Measurements from ENCODE around the gene GRM6. TPM values are rescaled to one million over a fixed set of nuclear protein-coding genes. Genes with fewer than 3 reads are reported as not detected.

GRM6 gene
- total RNA-seq, 2 donors from 2014 or later = not detected

GRCh38 chr5:178993955-178994579 is 1.1 kb downstream of the GRM6 start:
- H3K27me3 ChIP-seq = no peaks in the 10 kb centered on the region
- H3K36me3 ChIP-seq = no peaks in the 10 kb centered on the region
- DNase-seq = no peak
- no peak overlapping the region for H3K27ac ChIP-seq
- H3K9me3 ChIP-seq = no peaks in the 10 kb centered on the region
- no peak overlapping the region for H3K4me3 ChIP-seq
- intact Hi-C loops (cut with DNase I) = no loop called here
- no peak overlapping the region for H3K9ac ChIP-seq (ENCODE audit: low read depth in 2 of 2, low read length in 2 of 2)
- H3K4me1 ChIP-seq = no peaks in the 10 kb centered on the region
- no peak for TF ChIP-seq CTCF (IDR thresholded peaks at IDR 0.05)

- Histone ChIP-seq H3K9ac (ENCODE audit: low read depth in 2 of 2, low read length in 2 of 2) (no peak overlapping the region), H3K9me3 (no peaks in the 10 kb centered on the region), H3K36me3 (no peaks in the 10 kb centered on the region), H3K4me1 (no peaks in the 10 kb centered on the region), H3K4me3 (no peak overlapping the region), H3K27ac (no peak overlapping the region), H3K27me3 (no peaks in the 10 kb centered on the region)
- intact Hi-C loops (cut with DNase I) = no loop called here
- TF ChIP-seq CTCF (IDR thresholded peaks at IDR 0.05) = no peak
- DNase-seq = no peak
These were observed 1.8 kb downstream of the GRM6 start for GRCh38 chr5:178993236-178993765.

- H3K27me3 ChIP-seq = no peaks in the 10 kb centered on the region
- no peak overlapping the region for H3K27ac ChIP-seq
- no peak overlapping the region for H3K4me3 ChIP-seq
- H3K9ac ChIP-seq (ENCODE audit: low read depth in 2 of 2, low read length in 2 of 2) = no peak overlapping the region
- DNase-seq = no peak
- no peaks in the 10 kb centered on the region for H3K36me3 ChIP-seq
- intact Hi-C loops (cut with DNase I) = no loop called here
- no peak for TF ChIP-seq CTCF (IDR thresholded peaks at IDR 0.05)
- H3K4me1 ChIP-seq = no peaks in the 10 kb centered on the region
- H3K9me3 ChIP-seq = no peaks in the 10 kb centered on the region
These were observed 2.7 kb downstream of the GRM6 start for GRCh38 chr5:178992291-178992895.

GRCh38 chr5:178991190-178992145 is 3.7 kb downstream of the GRM6 start:
- no peak for TF ChIP-seq CTCF (IDR thresholded peaks at IDR 0.05)
- no peaks in the 10 kb centered on the region for H3K36me3 ChIP-seq
- no peaks in the 10 kb centered on the region for H3K9me3 ChIP-seq
- no peak overlapping the region for H3K4me3 ChIP-seq
- H3K27ac ChIP-seq = no peak overlapping the region
- intact Hi-C loops (cut with DNase I) = no loop called here
- DNase-seq = no peak
- no peaks in the 10 kb centered on the region for H3K4me1 ChIP-seq
- no peaks in the 10 kb centered on the region for H3K27me3 ChIP-seq
- no peak overlapping the region for H3K9ac ChIP-seq (ENCODE audit: low read depth in 2 of 2, low read length in 2 of 2)

- TF ChIP-seq CTCF (IDR thresholded peaks at IDR 0.05) = no peak
- H3K27ac ChIP-seq = no peak overlapping the region
- no peaks in the 10 kb centered on the region for H3K4me1 ChIP-seq
- intact Hi-C loops (cut with DNase I) = no loop called here
- H3K36me3 ChIP-seq = no peaks in the 10 kb centered on the region
- DNase-seq = no peak
- no peaks in the 10 kb centered on the region for H3K9me3 ChIP-seq
- H3K9ac ChIP-seq (ENCODE audit: low read depth in 2 of 2, low read length in 2 of 2) = no peak overlapping the region
- no peak overlapping the region for H3K4me3 ChIP-seq
- H3K27me3 ChIP-seq = no peaks in the 10 kb centered on the region
These were observed 4.6 kb downstream of the GRM6 start for GRCh38 chr5:178990491-178990890.

Measured in colonic mucosa (tissue), 4 donors.